Stimulated activated CD8-positive, alpha-beta memory T cell treated with anti-CD3 and anti-CD28 coated beads, Interleukin-12 subunit alpha, Interleukin-12 subunit beta, amount 100 ng/mL, for 4 hours (primary cell): ENCODE measurements around the gene CLMN.
"Not testable (repeated sequence)": the region's sequence is repeated elsewhere in the genome, so short reads cannot be mapped to it uniquely, and the experiment has no call there.

Experiments used
- DNase-seq: peaks from one replicate; pipeline ENCODE4 v3.0.0-alpha.2; 2020; ENCODE audit warnings: low read depth

CLMN gene

GRCh38 chr14:95287176-95287754 lies 32.4 kb downstream of the CLMN start:
- no peak for DNase-seq

GRCh38 chr14:95286645-95287044 lies 33.1 kb downstream of the CLMN start:
- no peak for DNase-seq

DNA sequence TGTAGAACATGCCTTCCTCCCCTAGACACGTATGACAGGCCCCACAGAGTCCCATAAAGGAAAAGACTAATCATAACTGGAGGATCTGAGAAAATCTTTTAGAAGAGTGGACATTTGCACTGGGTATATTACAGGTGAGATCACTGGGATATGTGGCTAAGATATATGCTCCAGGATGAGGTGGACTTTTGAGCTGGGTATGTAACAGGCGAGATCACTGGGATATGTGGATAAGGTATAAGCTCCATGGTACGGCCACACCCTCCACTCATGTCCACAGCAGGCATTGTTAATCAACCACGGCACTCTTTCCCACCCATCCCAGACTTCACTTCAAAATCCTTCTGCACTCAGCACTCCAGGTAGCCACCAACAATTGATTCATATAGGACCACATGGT lies 34.1 kb downstream of the CLMN start:
- DNase-seq, result no peak

DNA sequence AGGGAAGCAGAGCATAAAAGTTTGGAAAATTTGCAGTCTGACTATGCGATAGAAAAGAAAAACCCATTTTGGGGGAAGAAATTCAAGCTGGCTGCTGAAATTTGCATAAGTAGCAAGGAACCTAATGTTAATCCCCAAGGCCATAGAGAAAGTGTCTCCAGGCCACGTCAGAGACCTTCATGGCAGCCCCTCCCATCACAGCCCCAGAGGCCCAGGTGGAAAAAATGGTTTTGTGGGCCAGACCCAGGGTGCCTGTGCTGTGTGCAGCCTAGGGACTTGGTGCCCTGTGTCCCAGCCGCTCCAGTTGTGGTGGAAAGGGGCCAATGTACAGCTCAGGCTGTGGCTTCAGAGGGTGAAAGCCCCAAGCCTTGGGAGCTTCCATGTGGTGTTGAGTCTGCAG lies 35.9 kb downstream of the CLMN start:
- not testable (repeated sequence) for DNase-seq

DNA sequence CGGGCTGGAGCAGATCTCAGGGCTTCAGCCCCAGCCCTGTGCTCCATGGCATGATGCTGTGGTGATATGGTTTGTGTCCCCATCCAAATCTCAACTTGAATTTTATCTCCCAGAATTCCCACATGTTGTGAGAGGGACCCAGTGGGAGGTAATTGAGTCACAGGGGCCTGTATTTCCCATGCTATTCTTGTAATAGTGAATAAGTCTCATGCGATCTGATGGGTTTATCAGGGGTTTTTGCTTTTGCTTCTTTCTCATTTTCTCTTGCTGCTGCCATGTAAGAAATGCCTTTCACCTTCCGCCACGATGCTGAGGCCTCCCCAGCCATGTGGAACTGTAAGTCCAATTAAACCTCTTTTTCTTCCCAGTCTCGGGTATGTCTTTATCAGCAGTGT lies 36.7 kb downstream of the CLMN start:
- not testable (repeated sequence) for DNase-seq

DNA sequence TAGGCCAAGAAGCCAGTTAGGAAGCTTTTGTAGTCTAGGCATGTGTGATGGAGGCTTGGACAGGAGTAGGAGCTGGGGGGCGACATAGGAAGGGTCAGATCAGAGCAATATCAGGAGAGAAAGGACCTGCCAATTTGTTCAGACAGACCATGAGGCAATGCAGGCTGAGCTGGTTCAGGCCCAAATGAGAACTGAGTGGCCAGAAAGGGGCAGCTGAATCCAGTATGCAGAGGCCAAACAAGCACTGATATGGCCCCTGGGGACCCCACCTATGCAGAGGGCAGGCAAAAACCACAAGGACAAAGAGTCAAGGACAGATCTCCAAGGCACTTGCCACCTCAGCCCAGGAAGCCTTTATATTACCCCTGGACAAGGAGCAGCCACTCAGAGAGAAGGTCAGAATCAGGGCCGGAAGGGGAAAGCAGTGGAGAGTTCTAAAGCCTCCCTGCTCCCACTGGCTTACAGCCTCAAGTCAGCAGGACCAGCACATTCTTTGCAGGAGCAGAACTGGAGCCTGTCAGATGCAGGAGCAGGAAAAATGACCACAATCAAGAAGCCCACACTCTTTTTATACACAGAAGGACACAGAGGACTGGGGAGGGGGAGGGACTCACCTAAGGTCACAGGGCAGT lies 37.2 kb downstream of the CLMN start:
- no peak for DNase-seq

GRCh38 chr14:95281560-95282176 lies 38.0 kb downstream of the CLMN start:
- DNase-seq, result no peak

DNA sequence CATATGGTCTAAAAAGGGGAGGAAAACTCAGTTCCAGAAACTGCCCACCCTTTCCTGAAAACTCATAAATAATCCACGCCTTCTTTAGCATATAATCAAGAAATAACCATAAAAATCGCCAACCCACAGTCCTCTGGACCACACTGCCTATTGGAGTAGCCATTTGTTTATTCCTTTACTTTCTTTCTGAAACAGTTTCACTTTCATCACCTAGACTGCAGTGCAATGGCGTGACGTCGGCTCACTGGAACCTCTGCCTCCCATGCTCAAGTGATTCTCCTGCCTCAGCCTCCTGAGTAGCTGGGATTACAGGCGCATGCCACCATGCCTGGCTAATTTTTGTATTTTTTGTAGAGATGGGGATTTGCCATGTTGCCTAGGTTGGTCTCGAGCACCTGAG lies 44.2 kb downstream of the CLMN start:
- DNase-seq, result no peak

- DNase-seq, result no peak
Measured at GRCh38 chr14:95274874-95275273, 44.8 kb downstream of the CLMN start.

DNA sequence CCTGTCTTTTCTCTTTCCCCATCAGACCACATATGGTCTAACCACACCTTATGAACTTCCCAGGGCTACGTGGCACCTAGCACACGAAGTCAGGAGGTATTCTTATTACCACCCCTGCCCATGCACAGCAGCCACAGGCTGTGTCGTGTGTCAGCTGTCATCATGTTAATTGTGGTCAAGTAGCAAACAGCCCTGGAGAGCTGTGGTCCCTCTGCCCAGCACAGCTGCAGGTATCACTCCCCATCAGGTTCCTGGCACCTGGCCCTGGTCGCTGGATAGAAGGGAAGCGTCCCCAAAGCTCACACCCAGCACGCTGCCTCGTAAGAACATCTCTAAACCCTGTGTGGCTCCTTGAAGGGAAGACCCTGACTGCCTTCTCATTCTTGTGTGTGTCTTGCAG lies 45.4 kb downstream of the CLMN start:
- DNase-seq, result no peak

DNA sequence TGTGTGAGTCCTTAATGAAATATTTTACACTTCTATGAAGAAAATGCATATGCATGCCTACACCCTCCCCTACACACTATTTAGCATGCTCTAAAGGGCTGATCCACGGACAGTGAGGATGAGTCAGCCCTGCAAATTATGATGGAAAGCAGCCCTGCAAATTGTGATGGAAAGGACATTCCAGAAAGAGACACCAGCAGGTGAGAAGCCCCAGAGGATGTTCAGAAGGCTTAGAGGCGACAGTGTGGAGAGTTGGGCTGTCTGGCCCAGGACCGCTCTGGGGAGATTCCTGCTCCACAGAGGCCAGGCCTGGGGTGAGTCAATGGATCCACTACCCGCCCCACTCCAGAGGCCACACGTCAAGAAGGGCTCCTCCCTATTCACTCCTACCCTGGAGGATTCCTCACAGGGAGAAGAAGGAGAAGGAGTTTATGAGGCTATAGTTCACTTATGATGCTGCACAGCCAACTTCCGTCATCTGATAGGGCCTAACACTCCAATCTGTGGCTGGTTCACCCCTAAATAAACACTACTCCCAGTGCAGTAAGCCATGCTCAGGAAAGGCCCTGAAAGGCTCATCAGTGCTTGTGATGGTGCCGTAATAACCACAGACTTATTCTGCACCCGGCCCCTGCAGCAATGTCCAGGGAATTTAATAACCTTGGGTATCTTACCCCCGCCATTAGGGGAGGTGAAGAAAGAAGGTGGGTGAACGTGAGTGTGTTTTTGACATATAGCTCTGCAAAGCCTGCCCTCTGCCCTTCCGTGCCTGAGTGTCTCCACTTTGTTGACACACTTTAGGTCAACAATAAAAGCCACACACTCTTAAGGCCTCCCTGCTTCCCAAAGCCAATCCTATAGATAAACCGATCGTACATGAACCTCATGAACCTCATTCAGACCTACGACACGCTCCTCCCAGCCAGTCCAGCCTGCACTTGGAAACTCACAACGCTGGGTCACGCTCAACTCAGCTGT lies 46.4 kb downstream of the CLMN start:
- DNase-seq, result no peak

DNA sequence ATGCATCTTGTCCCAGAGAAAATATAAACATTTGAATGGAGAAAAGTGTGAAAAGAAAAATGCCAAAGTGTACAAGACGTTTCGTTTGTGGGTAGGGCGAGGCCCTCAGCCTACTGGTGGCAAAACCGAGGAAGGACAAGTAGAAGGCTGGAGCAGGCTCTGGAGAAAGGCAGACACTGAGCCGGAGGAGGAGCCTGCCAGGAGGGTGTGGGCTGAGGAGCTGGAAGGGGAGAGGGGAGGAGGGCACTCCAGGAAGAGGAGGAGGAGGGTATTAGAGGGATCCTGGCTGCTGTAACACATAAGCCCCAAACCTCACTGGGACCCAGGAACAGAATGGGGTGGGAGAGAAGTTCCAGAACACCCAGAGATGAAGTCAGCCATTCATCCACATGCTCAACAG lies 47.7 kb downstream of the CLMN start:
- no peak for DNase-seq

DNA sequence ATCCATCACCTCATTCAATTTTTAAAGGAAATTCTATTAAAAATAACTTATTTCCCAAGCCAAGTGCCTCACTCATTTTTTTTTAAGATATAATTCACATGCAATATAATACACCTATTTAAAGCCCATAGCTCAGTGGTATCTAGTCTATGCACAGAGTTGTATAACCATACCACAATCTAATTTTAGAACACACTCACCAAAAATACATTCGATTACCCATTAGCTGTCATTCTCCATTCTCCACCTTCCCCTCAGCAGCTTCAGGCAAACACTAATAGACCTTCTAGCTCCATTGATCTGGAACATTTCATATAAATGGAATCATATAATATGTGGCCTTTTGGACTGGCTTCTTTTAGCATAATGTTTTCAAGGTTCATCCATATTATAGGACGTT lies 49.5 kb downstream of the CLMN start:
- no peak for DNase-seq

- no peak for DNase-seq
Measured at GRCh38 chr14:95269493-95269892, 50.2 kb downstream of the CLMN start.

DNA sequence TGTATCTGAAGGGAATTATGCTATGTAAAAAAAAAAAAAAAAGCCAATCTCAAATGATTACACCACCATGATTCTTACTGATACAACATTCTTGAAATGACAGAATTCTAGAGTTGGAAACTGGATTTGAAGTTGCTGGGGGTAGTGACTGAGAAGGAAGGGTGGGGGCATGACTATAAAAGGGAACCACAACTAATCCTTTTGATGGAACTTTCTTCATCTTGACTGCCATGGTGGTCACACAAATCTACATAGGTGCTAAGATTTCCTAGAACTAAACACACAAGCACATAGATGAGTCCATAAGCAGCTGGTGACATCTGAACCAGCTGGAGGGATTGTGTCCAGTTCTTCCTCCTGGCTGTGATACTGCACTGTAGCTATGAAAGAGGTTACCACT lies 51.4 kb downstream of the CLMN start:
- DNase-seq, result no peak

DNA sequence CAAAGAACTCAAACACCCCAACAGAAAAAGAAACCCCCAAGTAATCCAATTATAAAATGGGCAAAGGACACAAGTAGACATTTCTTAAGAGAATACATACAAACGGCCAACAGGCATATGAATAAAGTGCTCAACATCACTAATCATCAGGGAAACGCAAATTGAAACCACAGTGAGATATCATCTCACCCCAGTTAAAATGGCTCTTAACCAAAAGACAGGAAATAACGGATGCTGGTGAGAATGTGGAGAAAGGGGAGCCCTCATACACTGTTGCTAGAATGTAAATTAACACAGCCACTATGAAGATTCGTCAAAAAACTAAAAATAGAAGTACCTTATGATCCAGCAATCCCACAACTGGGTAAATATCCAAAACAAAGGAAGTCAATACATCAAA lies 52.4 kb downstream of the CLMN start:
- no peak for DNase-seq

DNA sequence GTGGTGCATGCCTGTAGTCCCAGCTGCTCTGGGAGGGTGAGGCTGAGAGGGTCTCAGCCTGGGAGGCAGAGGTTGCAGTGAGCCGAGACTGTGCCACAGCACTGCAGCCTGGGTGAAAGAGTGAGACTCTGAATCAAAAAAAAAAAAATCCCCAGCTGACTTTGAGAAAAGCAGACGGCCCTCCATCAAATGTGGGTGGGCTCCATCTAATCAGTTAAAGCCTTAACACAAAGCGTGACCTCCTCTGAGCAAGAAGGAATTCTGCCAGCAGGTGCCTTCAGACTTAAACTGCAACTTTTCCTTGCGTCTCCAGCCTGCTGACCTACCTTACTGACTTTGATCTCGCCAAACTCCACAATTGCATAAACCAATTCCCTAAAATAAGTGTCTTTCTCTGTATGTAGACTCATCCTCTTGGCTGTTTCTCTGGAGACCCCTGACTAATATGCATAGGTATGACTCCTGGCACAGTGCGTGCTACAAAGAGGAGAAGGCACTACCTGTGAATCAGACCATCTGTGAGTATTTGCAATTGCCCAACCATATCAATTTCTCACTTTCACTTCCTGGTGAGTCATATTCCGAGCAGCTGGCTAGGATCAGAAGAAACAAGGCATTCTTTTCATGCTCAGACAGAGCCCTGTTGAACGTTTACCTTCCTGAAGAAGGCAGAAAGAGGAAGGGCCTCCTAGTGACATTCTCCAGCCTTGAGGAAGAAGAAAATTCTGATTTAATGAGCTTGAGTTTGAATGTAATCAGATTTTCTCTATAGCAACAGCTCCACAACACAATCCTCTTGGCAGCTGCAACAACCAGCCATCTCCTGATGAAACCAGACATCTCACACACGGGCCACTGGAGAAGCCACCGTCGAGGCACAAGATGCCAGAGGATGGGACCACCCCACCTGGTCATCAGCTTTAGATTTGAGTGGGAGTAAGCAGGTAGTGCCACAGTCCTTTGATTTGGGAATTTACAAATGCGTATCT lies 54.3 kb downstream of the CLMN start:
- DNase-seq, result no peak

- DNase-seq, result no peak
Measured at GRCh38 chr14:95264271-95264973, 55.3 kb downstream of the CLMN start.

DNA sequence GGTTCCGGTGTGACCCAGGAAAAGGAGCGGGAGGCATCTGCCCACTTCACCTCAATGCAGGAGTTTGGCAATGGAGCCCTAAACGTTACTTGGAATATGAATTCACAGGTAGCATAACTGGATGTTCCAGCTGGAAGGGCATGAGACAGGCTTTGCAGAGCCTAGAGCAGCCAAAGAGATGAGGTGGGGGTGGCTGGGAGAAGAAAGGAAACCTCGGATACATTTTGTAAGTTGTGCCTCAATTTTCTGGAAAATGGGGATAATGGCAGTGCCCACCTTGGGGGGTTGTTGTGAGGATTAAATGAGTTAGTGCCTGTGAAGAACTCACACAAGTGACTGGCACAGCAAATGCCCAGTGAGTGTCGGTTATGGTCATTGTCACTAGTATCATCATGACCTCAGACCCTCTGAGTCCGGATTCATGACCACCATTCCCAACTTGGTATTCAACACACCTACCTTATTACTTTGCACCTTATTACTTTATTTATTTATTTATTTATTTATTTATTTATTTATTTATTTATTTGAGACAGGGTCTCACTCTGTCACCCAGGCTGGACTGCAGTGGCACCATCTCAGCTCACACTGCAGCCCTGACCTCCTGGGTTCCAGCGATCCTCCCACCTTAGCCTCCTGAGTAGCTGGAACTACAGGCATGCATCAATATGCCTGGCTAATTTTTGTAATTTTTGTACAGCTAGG lies 56.0 kb downstream of the CLMN start:
- DNase-seq, result no peak

DNA sequence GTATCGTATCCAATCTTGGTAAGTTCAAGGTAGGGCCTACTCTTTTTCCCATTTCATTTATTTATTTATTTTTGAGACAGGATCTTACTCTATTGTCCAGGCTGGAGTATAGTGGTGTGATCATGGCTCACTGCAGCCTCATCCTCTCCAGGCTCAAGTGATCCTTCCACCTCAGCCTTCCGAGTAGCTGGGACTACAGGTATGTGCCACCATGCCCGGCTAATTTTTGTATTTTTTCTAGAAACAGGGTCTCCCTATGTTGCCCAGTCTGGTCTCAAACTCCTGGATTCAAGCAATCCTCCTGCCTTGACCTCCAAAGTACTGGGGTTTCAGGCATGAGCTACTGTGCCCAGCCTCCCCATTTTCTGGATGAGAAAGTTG lies 57.2 kb downstream of the CLMN start:
- DNase-seq, result no peak
